GM12801 (cell line): ENCODE data around the gene PRXL2A.

Experiments
- CTCF ChIP-seq: IDR thresholded peaks from one replicate; pipeline ENCODE4 v1.5.1; 2011; ENCODE audit warnings: control low read depth; ENCODE audit not compliant: insufficient read length; ENCODE audit errors: extremely low read depth

Gene PRXL2A

GRCh38 chr10:80476685-80477084 lies 68.3 kb downstream of the PRXL2A start:
- TF ChIP-seq CTCF: no peak

GRCh38 chr10:80477813-80478212 lies 69.5 kb downstream of the PRXL2A start:
- TF ChIP-seq CTCF: no peak

GRCh38 chr10:80480852-80481251 lies 72.5 kb downstream of the PRXL2A start:
- TF ChIP-seq CTCF: no peak

GRCh38 chr10:80484243-80484642 lies 75.9 kb downstream of the PRXL2A start:
- no peak for TF ChIP-seq CTCF

GRCh38 chr10:80484676-80485075 lies 76.3 kb downstream of the PRXL2A start:
- TF ChIP-seq CTCF: no peak

- no peak for TF ChIP-seq CTCF
Observed at GRCh38 chr10:80485076-80485945, 77.0 kb downstream of the PRXL2A start.

GRCh38 chr10:80485946-80486764 lies 77.8 kb downstream of the PRXL2A start:
- no peak for TF ChIP-seq CTCF
